Measurements from ENCODE around the gene COX10.
"Not testable (repeated sequence)": the region's sequence is repeated elsewhere in the genome, so short reads cannot be mapped to it uniquely, and the experiment has no call there.

The COX10 gene

GRCh38 chr17:14168582-14168981 lies 99.3 kb downstream of the COX10 start:
- no peak for TF ChIP-seq CTCF (IDR thresholded peaks at IDR 0.05; ENCODE audit: low read depth, low read length, missing control alignments)
- Histone ChIP-seq H3K27me3 (replicated peaks) (no peaks in the 10 kb centered on the region), H3K4me3 (ENCODE audit: low read depth, low read length) (no peak overlapping the region), H3K36me3 (replicated peaks) (no peaks in the 10 kb centered on the region), H3K27ac (no peak overlapping the region)
- in situ Hi-C loops (cut with HindIII; ENCODE audit: low pct_ligation_motif_present, low sequenced_read_pairs) = no loop called here
- no peak for DNase-seq

DNA sequence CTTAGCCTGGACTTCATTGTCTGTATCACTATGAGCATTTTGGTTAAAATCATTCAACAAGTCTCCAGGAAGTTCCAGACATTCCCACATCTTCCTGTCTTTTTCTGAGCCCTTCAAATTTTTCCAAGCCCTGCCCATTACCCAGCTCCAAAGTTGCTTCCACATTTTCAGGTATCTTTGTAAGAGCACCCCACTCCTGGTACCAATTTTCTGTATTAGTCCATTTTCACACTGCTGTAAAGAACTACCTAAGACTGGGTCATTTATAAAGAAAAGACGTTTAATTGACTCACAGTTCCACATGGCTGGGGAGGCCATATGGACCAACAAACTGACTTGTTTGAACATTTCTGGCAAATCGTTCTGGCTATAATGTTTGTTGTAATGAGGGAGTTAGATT lies 100.0 kb downstream of the COX10 start:
- Histone ChIP-seq H3K36me3 (replicated peaks) (no peaks in the 10 kb centered on the region), H3K4me3 (ENCODE audit: low read depth, low read length) (no peak overlapping the region), H3K27ac (no peak overlapping the region), H3K27me3 (replicated peaks) (no peaks in the 10 kb centered on the region)
- DNase-seq = no peak
- no peak for TF ChIP-seq CTCF (IDR thresholded peaks at IDR 0.05; ENCODE audit: low read depth, low read length, missing control alignments)
- in situ Hi-C loops (cut with HindIII; ENCODE audit: low pct_ligation_motif_present, low sequenced_read_pairs) = no loop called here

- in situ Hi-C loops (cut with HindIII; ENCODE audit: low pct_ligation_motif_present, low sequenced_read_pairs) = no loop called here
- Histone ChIP-seq H3K36me3 (replicated peaks) (no peaks in the 10 kb centered on the region), H3K27me3 (replicated peaks) (no peaks in the 10 kb centered on the region), H3K27ac (no peak overlapping the region), H3K4me3 (ENCODE audit: low read depth, low read length) (no peak overlapping the region)
- TF ChIP-seq CTCF (IDR thresholded peaks at IDR 0.05; ENCODE audit: low read depth, low read length, missing control alignments) = no peak
- DNase-seq = no peak
Observed at GRCh38 chr17:14169901-14170300, 100.6 kb downstream of the COX10 start.

DNA sequence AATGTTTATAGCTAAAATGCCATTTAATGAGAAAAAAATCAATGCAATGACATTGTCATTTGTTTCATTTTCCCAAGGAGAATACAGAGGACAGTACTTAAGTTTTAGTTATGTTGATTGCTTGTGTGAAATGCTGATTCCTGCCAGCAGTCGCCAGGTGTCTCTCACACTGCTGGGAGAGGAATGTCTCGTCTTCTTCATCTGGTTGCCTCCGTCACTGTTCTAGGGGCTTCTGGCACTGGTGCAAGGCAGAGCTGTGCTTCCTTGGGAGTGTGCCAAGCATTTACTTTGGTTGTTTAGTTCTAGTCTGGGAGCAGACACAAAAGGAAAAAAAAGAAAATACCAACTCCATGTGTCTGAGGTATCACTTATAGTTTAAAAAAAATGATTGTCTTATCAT lies 107.7 kb downstream of the COX10 start:
- DNase-seq; H3K27ac ChIP-seq; H3K27me3 ChIP-seq (replicated peaks); H3K4me3 ChIP-seq (ENCODE audit: low read depth, low read length); H3K36me3 ChIP-seq (replicated peaks); in situ Hi-C loops (cut with HindIII; ENCODE audit: low pct_ligation_motif_present, low sequenced_read_pairs): not testable (repeated sequence)

- H3K27me3 ChIP-seq (replicated peaks); H3K36me3 ChIP-seq (replicated peaks); in situ Hi-C loops (cut with HindIII; ENCODE audit: low pct_ligation_motif_present, low sequenced_read_pairs); H3K4me3 ChIP-seq (ENCODE audit: low read depth, low read length); H3K27ac ChIP-seq; DNase-seq: not testable (repeated sequence)
Observed at GRCh38 chr17:14177801-14178200, 108.5 kb downstream of the COX10 start.

GRCh38 chr17:14179951-14180350 lies 110.6 kb downstream of the COX10 start:
- H3K27me3 ChIP-seq (replicated peaks); H3K4me3 ChIP-seq (ENCODE audit: low read depth, low read length); in situ Hi-C loops (cut with HindIII; ENCODE audit: low pct_ligation_motif_present, low sequenced_read_pairs); H3K27ac ChIP-seq; DNase-seq; H3K36me3 ChIP-seq (replicated peaks): not testable (repeated sequence)

GRCh38 chr17:14182084-14182483 lies 112.8 kb downstream of the COX10 start:
- H3K4me3 ChIP-seq (ENCODE audit: low read depth, low read length); DNase-seq; H3K27ac ChIP-seq; in situ Hi-C loops (cut with HindIII; ENCODE audit: low pct_ligation_motif_present, low sequenced_read_pairs); H3K36me3 ChIP-seq (replicated peaks); H3K27me3 ChIP-seq (replicated peaks): not testable (repeated sequence)

DNA sequence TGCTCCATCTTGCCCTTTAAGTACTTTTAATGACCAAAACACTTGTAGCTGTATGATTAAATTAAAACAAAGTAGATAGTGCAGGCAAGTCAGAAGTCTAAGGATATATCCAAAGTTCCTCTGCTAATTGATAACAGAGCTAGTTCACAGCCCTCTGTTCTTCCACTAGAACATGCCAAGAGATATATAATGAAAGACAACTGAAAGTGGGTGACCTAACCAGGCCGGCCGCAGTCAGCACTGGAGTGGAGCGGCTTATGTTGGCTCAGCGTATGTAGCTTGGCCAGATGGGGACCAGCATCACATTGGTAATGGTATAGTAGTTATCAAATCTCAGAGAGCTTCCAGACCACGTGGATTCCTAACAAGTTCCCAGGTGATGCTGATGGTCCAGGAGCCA lies 115.2 kb downstream of the COX10 start:
- in situ Hi-C loops (cut with HindIII; ENCODE audit: low pct_ligation_motif_present, low sequenced_read_pairs); H3K27ac ChIP-seq; DNase-seq; H3K27me3 ChIP-seq (replicated peaks); H3K4me3 ChIP-seq (ENCODE audit: low read depth, low read length); H3K36me3 ChIP-seq (replicated peaks): not testable (repeated sequence)

GRCh38 chr17:14186443-14186842 lies 117.1 kb downstream of the COX10 start:
- H3K36me3 ChIP-seq (replicated peaks); H3K27ac ChIP-seq; in situ Hi-C loops (cut with HindIII; ENCODE audit: low pct_ligation_motif_present, low sequenced_read_pairs); H3K27me3 ChIP-seq (replicated peaks); H3K4me3 ChIP-seq (ENCODE audit: low read depth, low read length); DNase-seq: not testable (repeated sequence)

DNA sequence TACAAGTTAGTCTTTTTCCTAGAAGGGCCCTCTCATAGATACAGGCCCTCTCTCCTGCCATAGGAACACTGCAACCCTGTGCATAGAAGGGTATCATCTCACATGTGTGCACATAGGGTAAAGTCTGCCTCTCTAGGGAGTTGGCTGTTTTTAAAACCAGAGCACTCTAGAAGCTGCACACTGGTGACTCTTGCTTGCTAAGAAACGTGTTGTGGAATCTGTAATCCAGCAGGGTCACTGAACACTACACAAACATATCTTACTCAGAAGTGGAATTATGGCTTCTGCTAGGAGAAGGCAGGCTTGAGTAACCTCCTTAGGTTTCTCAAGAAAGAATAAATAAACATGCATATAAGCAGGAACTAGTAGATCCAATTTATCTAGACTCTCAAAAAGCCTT lies 121.5 kb downstream of the COX10 start:
- in situ Hi-C loops (cut with HindIII; ENCODE audit: low pct_ligation_motif_present, low sequenced_read_pairs); H3K36me3 ChIP-seq (replicated peaks); H3K4me3 ChIP-seq (ENCODE audit: low read depth, low read length); H3K27ac ChIP-seq; H3K27me3 ChIP-seq (replicated peaks); DNase-seq: not testable (repeated sequence)

- H3K27me3 ChIP-seq (replicated peaks); DNase-seq; in situ Hi-C loops (cut with HindIII; ENCODE audit: low pct_ligation_motif_present, low sequenced_read_pairs); H3K36me3 ChIP-seq (replicated peaks); H3K4me3 ChIP-seq (ENCODE audit: low read depth, low read length); H3K27ac ChIP-seq: not testable (repeated sequence)
Observed at GRCh38 chr17:14191469-14191868, 122.2 kb downstream of the COX10 start.

GRCh38 chr17:14192039-14192438 lies 122.7 kb downstream of the COX10 start:
- H3K4me3 ChIP-seq (ENCODE audit: low read depth, low read length); H3K36me3 ChIP-seq (replicated peaks); DNase-seq; in situ Hi-C loops (cut with HindIII; ENCODE audit: low pct_ligation_motif_present, low sequenced_read_pairs); H3K27me3 ChIP-seq (replicated peaks); H3K27ac ChIP-seq: not testable (repeated sequence)
